ENCODE results near the gene RAC3.

- TF ChIP-seq CTCF (IDR thresholded peaks at IDR 0.05; ENCODE audit: low read length), result no peak
- no peak for TF ChIP-seq EZH2 (IDR thresholded peaks at IDR 0.05; ENCODE audit: borderline replicate concordance, low read length)
Measured at GRCh38 chr17:82056729-82057621, 25.5 kb downstream of the RAC3 start.

All from OCI-LY1 (cell line).